ENCODE data around the gene POPDC2. TPM values are rescaled to one million over a fixed set of nuclear protein-coding genes. Genes with fewer than 3 reads are reported as not detected.

POPDC2 gene
- total RNA-seq, 2 donors from 2014 or later = 0.95 to 1.6 TPM

DNA sequence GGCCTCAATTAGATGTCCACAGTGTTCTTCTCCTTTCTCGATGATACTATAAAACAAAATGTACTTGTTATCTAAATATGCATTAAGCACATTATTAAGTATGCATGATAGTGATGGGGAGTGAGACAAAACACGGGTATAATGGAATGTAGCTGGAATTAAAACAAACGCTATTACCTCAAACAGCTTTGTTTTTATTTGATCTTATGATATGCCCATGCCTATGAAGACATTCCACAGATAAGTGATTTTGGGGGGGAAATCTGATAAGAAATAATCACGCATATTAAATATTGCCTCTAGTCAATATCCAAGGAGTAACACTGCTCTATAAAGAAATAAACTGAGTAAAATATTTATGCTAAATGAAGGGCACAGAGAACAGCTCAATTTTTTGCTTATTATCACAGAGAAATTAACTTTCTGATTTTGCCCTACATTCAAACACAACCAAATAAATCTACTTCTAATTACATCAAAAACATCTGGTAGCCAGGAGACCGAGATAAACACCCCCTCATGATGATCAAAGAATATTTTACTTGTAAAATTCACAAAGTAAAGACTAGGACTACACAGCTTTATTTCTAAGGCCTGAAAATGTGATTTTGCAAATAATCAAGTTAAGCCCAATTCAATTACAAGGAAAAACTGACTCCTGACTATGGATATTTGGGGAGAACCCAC, 14.9 kb upstream of the POPDC2 start:
- Histone ChIP-seq H3K4me3 (ENCODE audit: low read length) (peak overlapping the region; percentile 98), H3K9me3 (ENCODE audit: control insufficient read depth, low read length) (peaks cover 12% of the 10 kb centered on the region), H3K27me3 (ENCODE audit: control insufficient read depth, insufficient read depth, low read length, poor library complexity, severe bottlenecking) (no peaks in the 10 kb centered on the region), H3K36me3 (ENCODE audit: control insufficient read depth, insufficient read depth, low read length) (peaks cover 43% of the 10 kb centered on the region), H3K4me1 (ENCODE audit: control insufficient read depth, insufficient read depth, low read length) (no peaks in the 10 kb centered on the region), H3K9ac (ENCODE audit: extremely low read depth, low read length, poor library complexity, severe bottlenecking) (no peak overlapping the region), H3K27ac (ENCODE audit: low read depth, low read length) (no peak overlapping the region)
- 96 to 100% methylated on average over 1 to 3 of the region's 5 CpGs for WGBS, 2 experiments (ENCODE audit: insufficient coverage in 1 of 2, insufficient read length in 1 of 2)
- Mint-ChIP-seq H3K36me3 (ENCODE audit: low read depth) (peaks cover 46% of the 10 kb centered on the region), H3K4me3 (peak overlapping the region; percentile 79), H3K27ac (no peak overlapping the region), H3K4me1 (peaks cover 33% of the 10 kb centered on the region), H3K9me3 (peaks cover 6% of the 10 kb centered on the region), H3K27me3 (ENCODE audit: insufficient read depth) (no peaks in the 10 kb centered on the region)
- DNase-seq = no peak
- TF ChIP-seq, protein P1, sequence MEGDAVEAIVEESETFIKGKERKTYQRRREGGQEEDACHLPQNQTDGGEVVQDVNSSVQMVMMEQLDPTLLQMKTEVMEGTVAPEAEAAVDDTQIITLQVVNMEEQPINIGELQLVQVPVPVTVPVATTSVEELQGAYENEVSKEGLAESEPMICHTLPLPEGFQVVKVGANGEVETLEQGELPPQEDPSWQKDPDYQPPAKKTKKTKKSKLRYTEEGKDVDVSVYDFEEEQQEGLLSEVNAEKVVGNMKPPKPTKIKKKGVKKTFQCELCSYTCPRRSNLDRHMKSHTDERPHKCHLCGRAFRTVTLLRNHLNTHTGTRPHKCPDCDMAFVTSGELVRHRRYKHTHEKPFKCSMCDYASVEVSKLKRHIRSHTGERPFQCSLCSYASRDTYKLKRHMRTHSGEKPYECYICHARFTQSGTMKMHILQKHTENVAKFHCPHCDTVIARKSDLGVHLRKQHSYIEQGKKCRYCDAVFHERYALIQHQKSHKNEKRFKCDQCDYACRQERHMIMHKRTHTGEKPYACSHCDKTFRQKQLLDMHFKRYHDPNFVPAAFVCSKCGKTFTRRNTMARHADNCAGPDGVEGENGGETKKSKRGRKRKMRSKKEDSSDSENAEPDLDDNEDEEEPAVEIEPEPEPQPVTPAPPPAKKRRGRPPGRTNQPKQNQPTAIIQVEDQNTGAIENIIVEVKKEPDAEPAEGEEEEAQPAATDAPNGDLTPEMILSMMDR (conservative IDR thresholded peaks at IDR 0.05) = no peak

DNA sequence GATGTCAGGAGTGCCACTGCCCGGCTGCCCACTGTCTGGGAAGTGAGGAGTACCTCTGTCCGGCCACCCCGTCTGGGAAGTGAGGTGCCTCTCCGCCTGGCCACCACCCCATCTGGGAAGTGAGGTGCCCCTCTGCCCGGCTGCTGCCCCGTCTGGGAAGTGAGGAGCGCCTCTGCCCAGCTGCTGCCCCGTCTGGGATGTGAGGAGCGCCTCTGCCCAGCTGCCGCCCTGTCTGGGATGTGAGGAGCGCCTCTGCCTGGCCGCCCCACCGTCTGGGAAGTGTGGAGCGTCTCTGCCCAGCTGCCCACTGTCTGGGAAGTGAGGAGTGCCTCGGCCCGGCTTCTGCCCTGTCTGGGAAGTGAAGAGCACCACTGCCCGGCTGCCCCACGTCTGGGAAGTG, 13.5 kb upstream of the POPDC2 start:
- Mint-ChIP-seq H3K4me1 (peaks cover 32% of the 10 kb centered on the region), H3K36me3 (ENCODE audit: low read depth) (peaks cover 54% of the 10 kb centered on the region), H3K27me3 (ENCODE audit: insufficient read depth) (no peaks in the 10 kb centered on the region), H3K27ac (no peak overlapping the region), H3K9me3 (peaks cover 6% of the 10 kb centered on the region), H3K4me3 (no peak overlapping the region)
- DNase-seq = no peak
- WGBS, 2 experiments (ENCODE audit: insufficient coverage in 1 of 2, insufficient read length in 1 of 2) = 91 to 92% methylated on average over 9 to 18 of the region's 18 CpGs
- Histone ChIP-seq H3K4me3 (ENCODE audit: low read length) (no peak overlapping the region), H3K4me1 (ENCODE audit: control insufficient read depth, insufficient read depth, low read length) (peaks cover 4% of the 10 kb centered on the region), H3K36me3 (ENCODE audit: control insufficient read depth, insufficient read depth, low read length) (peaks cover 57% of the 10 kb centered on the region), H3K9ac (ENCODE audit: extremely low read depth, low read length, poor library complexity, severe bottlenecking) (no peak overlapping the region), H3K27ac (ENCODE audit: low read depth, low read length) (no peak overlapping the region), H3K9me3 (ENCODE audit: control insufficient read depth, low read length) (peaks cover 12% of the 10 kb centered on the region), H3K27me3 (ENCODE audit: control insufficient read depth, insufficient read depth, low read length, poor library complexity, severe bottlenecking) (no peaks in the 10 kb centered on the region)
- TF ChIP-seq, protein P1 (conservative IDR thresholded peaks at IDR 0.05) = no peak

DNA sequence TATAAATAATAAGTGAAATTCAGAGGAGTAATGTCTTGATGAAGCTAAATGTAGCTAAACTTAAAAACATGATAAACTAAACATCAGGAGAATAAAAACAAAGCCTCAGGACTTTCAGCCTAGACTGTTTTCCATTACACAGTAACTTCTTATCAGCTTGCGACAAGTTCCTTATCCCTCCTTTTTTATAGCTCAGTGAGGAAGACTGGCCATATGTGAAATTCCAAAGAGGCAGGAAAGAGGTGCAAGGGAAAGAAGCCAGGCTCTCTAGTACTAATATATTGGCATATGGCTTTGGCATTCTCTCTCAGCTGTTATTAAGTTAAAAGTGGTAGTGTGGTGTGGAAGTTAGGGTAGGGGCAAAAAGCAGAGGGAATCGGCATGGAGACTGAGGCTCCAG, 12.4 kb upstream of the POPDC2 start:
- no peak overlapping the region for H3K4me3 ChIP-seq (ENCODE audit: low read length)
- peaks cover 54% of the 10 kb centered on the region for H3K36me3 Mint-ChIP-seq (ENCODE audit: low read depth)
- H3K27ac Mint-ChIP-seq = no peak overlapping the region
- peaks cover 65% of the 10 kb centered on the region for H3K36me3 ChIP-seq (ENCODE audit: control insufficient read depth, insufficient read depth, low read length)
- peaks cover 6% of the 10 kb centered on the region for H3K9me3 Mint-ChIP-seq
- H3K4me3 Mint-ChIP-seq = no peak overlapping the region
- H3K27ac ChIP-seq (ENCODE audit: low read depth, low read length) = no peak overlapping the region
- H3K9me3 ChIP-seq (ENCODE audit: control insufficient read depth, low read length) = peaks cover 12% of the 10 kb centered on the region
- H3K4me1 ChIP-seq (ENCODE audit: control insufficient read depth, insufficient read depth, low read length) = peaks cover 4% of the 10 kb centered on the region
- no peak for DNase-seq
- no peaks in the 10 kb centered on the region for H3K27me3 Mint-ChIP-seq (ENCODE audit: insufficient read depth)
- no peaks in the 10 kb centered on the region for H3K27me3 ChIP-seq (ENCODE audit: control insufficient read depth, insufficient read depth, low read length, poor library complexity, severe bottlenecking)
- TF ChIP-seq, protein P1 (conservative IDR thresholded peaks at IDR 0.05) = no peak
- 100% methylated on average over 2 of the region's 2 CpGs; no CpG with 5 or more reads in 1 of the 2 experiments for WGBS, 2 experiments (ENCODE audit: insufficient coverage in 1 of 2, insufficient read length in 1 of 2)
- H3K4me1 Mint-ChIP-seq = peaks cover 32% of the 10 kb centered on the region
- H3K9ac ChIP-seq (ENCODE audit: extremely low read depth, low read length, poor library complexity, severe bottlenecking) = no peak overlapping the region

Data from endodermal cell (in vitro differentiated cells).